ENCODE data around the gene TMEFF2.

DNA sequence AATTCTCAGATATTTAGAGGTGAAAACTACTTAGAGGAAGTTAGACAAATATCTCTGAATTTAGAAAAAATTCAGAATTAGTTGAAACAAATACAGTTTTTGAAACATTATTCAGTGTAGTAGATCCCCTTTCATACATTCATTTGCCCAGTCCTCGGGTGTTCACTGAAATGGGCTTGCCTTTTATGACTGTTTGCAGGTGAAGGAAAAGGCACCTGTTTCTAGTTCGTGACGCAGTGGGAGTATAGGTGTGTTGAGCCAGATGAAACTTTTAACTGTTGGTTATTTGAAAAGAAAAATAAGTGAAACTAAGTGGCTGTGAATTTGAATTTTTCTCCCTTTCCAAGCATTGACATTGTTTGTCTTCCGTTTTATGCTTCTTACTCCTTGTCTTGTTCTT is 28.9 kb downstream of the TMEFF2 start:
- TF ChIP-seq, protein P1, sequence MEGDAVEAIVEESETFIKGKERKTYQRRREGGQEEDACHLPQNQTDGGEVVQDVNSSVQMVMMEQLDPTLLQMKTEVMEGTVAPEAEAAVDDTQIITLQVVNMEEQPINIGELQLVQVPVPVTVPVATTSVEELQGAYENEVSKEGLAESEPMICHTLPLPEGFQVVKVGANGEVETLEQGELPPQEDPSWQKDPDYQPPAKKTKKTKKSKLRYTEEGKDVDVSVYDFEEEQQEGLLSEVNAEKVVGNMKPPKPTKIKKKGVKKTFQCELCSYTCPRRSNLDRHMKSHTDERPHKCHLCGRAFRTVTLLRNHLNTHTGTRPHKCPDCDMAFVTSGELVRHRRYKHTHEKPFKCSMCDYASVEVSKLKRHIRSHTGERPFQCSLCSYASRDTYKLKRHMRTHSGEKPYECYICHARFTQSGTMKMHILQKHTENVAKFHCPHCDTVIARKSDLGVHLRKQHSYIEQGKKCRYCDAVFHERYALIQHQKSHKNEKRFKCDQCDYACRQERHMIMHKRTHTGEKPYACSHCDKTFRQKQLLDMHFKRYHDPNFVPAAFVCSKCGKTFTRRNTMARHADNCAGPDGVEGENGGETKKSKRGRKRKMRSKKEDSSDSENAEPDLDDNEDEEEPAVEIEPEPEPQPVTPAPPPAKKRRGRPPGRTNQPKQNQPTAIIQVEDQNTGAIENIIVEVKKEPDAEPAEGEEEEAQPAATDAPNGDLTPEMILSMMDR (IDR thresholded peaks at IDR 0.05 in 2 of 3, conservative IDR thresholded peaks at IDR 0.05 in 1 of 3; ENCODE audit: control insufficient read depth in 2 of 3, extremely low read depth in 1 of 3, insufficient read depth in 1 of 3, low read depth in 3 of 3, low read length in 3 of 3), result no peak
- TF ChIP-seq POLR2AphosphoS5 (IDR thresholded peaks at IDR 0.05; ENCODE audit: low read length) (no peak), EZH2 (IDR thresholded peaks at IDR 0.05; ENCODE audit: borderline replicate concordance, control insufficient read depth, low read depth, low read length) (no peak), RAD51 (IDR thresholded peaks at IDR 0.05) (no peak), NFYB (IDR thresholded peaks at IDR 0.05; ENCODE audit: insufficient read depth, low read depth, low read length) (no peak), POLR2A (IDR thresholded peaks at IDR 0.05; ENCODE audit: low read depth, low read length) (no peak), YY1 (IDR thresholded peaks at IDR 0.05; ENCODE audit: low read depth, low read length) (no peak), GATAD2B (conservative IDR thresholded peaks at IDR 0.05; ENCODE audit: low read depth) (no peak), ZNF622 (IDR thresholded peaks at IDR 0.05) (no peak), HDAC6 (IDR thresholded peaks at IDR 0.05; ENCODE audit: unreplicated experiment) (no peak)
- TF ChIP-seq, protein P2, sequence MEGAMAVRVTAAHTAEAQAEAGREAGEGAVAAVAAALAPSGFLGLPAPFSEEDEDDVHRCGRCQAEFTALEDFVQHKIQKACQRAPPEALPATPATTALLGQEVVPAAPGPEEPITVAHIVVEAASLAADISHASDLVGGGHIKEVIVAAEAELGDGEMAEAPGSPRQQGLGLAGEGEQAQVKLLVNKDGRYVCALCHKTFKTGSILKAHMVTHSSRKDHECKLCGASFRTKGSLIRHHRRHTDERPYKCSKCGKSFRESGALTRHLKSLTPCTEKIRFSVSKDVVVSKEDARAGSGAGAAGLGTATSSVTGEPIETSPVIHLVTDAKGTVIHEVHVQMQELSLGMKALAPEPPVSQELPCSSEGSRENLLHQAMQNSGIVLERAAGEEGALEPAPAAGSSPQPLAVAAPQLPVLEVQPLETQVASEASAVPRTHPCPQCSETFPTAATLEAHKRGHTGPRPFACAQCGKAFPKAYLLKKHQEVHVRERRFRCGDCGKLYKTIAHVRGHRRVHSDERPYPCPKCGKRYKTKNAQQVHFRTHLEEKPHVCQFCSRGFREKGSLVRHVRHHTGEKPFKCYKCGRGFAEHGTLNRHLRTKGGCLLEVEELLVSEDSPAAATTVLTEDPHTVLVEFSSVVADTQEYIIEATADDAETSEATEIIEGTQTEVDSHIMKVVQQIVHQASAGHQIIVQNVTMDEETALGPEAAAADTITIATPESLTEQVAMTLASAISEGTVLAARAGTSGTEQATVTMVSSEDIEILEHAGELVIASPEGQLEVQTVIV (IDR thresholded peaks at IDR 0.05; ENCODE audit: borderline replicate concordance, partially characterized antibody), result no peak
- TF ChIP-seq, protein P3, sequence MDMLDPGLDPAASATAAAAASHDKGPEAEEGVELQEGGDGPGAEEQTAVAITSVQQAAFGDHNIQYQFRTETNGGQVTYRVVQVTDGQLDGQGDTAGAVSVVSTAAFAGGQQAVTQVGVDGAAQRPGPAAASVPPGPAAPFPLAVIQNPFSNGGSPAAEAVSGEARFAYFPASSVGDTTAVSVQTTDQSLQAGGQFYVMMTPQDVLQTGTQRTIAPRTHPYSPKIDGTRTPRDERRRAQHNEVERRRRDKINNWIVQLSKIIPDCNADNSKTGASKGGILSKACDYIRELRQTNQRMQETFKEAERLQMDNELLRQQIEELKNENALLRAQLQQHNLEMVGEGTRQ (IDR thresholded peaks at IDR 0.05; ENCODE audit: borderline replicate concordance, low read depth, low read length), result no peak
- TF ChIP-seq, protein P4, sequence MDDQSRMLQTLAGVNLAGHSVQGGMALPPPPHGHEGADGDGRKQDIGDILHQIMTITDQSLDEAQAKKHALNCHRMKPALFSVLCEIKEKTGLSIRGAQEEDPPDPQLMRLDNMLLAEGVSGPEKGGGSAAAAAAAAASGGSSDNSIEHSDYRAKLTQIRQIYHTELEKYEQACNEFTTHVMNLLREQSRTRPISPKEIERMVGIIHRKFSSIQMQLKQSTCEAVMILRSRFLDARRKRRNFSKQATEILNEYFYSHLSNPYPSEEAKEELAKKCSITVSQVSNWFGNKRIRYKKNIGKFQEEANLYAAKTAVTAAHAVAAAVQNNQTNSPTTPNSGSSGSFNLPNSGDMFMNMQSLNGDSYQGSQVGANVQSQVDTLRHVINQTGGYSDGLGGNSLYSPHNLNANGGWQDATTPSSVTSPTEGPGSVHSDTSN (IDR thresholded peaks at IDR 0.05; ENCODE audit: insufficient replicate concordance, low read depth, low read length), result no peak
